Stimulated activated CD8-positive, alpha-beta memory T cell treated with anti-CD3 and anti-CD28 coated beads, Interleukin-4, amount 100 ng/mL, for 1 hour (primary cell): ENCODE measurements around the gene C1orf52.
A peak's percentile ranks its signal among the peaks of the same experiment; 100 is the strongest.

Source experiments
- DNase-seq, 2 donors: peaks; one replicate each; pipeline ENCODE4 v3.0.0-alpha.2; 2020; ENCODE audit warnings: low read depth in 2 of 2, low spot score in 1 of 2

The C1orf52 gene

GRCh38 chr1:85237613-85238012 lies 21.8 kb downstream of the C1orf52 start:
- DNase-seq, result no peak

- no peak for DNase-seq
Measured at GRCh38 chr1:85230305-85230977, 29.0 kb downstream of the C1orf52 start.

- DNase-seq, result no peak
Measured at GRCh38 chr1:85229574-85230097, 29.8 kb downstream of the C1orf52 start.

GRCh38 chr1:85228972-85229371 lies 30.5 kb downstream of the C1orf52 start:
- DNase-seq, result no peak

- DNase-seq, result no peak
Measured at GRCh38 chr1:85225624-85226380, 33.7 kb downstream of the C1orf52 start.

GRCh38 chr1:85224734-85225623 lies 34.5 kb downstream of the C1orf52 start:
- no peak for DNase-seq

- DNase-seq, result no peak
Measured at GRCh38 chr1:85224295-85224694, 35.2 kb downstream of the C1orf52 start.

GRCh38 chr1:85223334-85223733 lies 36.1 kb downstream of the C1orf52 start:
- DNase-seq, result no peak

GRCh38 chr1:85220756-85221201 lies 38.7 kb downstream of the C1orf52 start:
- DNase-seq, result no peak

- no peak for DNase-seq
Measured at GRCh38 chr1:85219853-85220610, 39.4 kb downstream of the C1orf52 start.

GRCh38 chr1:85216697-85217096 lies 42.8 kb downstream of the C1orf52 start:
- DNase-seq, result no peak

- DNase-seq, result no peak
Measured at GRCh38 chr1:85214654-85215053, 44.8 kb downstream of the C1orf52 start.

GRCh38 chr1:85208488-85208887 lies 51.0 kb downstream of the C1orf52 start:
- no peak for DNase-seq

- no peak for DNase-seq
Measured at GRCh38 chr1:85203573-85204171, 55.8 kb downstream of the C1orf52 start.

- no peak for DNase-seq
Measured at GRCh38 chr1:85202864-85203255, 56.6 kb downstream of the C1orf52 start.

- no peak for DNase-seq
Measured at GRCh38 chr1:85202092-85202863, 57.2 kb downstream of the C1orf52 start.

GRCh38 chr1:85201340-85202091 lies 57.9 kb downstream of the C1orf52 start:
- peak; percentile 9 to 42 for DNase-seq

GRCh38 chr1:85200463-85201339 lies 58.8 kb downstream of the C1orf52 start, which contains the start of gene SYDE2:
SYDE2 (minus strand) TSS chr1:85201016; CDS start chr1:85200996, 20 bp downstream.
- peak; percentile 42 to 61 for DNase-seq
